GM20000 (cell line): ENCODE measurements around the gene ZFHX3.

Source experiments
- DNase-seq: peaks from one replicate; pipeline ENCODE4 v3.0.0; 2012; ENCODE audit warnings: low spot score
- TF ChIP-seq, protein P1 (sequence below): IDR thresholded peaks from 2 replicates; pipeline ENCODE4 v1.5.1; 2012; ENCODE audit warnings: mild to moderate bottlenecking, control low read depth; ENCODE audit errors: extremely low read depth, missing control alignments

The ZFHX3 gene

DNA sequence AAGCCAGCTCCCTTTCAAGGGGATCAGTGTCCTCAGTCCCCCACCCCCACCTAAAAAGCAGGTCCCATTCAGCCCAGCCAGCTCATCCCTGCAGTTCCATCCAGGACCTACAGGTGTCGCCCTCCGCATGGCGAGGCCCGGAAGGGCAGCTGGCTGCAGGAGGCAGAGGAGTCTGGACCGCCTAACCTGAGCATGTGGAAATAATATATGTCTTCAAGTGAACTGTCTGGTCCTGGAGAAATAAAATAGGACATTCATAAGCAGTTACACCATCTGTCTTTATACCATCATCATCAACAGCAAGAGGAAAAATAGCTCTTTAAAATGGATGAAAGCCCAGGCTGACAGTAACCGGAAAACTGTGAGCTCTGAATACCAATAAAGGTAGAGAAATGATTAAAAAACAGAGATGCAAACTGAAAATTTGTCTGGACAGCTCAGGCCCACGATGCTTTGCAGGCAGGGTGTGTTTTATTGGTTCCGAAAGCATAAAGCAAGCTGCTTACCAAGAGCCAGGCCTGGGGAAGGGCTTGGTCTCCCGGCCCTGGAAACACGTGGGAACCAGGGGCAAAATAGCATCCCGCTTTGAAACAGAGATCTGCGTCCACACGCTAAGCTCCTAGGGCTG is 215.2 kb downstream of the ZFHX3 start:
- TF ChIP-seq, protein P1, sequence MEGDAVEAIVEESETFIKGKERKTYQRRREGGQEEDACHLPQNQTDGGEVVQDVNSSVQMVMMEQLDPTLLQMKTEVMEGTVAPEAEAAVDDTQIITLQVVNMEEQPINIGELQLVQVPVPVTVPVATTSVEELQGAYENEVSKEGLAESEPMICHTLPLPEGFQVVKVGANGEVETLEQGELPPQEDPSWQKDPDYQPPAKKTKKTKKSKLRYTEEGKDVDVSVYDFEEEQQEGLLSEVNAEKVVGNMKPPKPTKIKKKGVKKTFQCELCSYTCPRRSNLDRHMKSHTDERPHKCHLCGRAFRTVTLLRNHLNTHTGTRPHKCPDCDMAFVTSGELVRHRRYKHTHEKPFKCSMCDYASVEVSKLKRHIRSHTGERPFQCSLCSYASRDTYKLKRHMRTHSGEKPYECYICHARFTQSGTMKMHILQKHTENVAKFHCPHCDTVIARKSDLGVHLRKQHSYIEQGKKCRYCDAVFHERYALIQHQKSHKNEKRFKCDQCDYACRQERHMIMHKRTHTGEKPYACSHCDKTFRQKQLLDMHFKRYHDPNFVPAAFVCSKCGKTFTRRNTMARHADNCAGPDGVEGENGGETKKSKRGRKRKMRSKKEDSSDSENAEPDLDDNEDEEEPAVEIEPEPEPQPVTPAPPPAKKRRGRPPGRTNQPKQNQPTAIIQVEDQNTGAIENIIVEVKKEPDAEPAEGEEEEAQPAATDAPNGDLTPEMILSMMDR: peak; percentile 99
- DNase-seq: peak; percentile 78

DNA sequence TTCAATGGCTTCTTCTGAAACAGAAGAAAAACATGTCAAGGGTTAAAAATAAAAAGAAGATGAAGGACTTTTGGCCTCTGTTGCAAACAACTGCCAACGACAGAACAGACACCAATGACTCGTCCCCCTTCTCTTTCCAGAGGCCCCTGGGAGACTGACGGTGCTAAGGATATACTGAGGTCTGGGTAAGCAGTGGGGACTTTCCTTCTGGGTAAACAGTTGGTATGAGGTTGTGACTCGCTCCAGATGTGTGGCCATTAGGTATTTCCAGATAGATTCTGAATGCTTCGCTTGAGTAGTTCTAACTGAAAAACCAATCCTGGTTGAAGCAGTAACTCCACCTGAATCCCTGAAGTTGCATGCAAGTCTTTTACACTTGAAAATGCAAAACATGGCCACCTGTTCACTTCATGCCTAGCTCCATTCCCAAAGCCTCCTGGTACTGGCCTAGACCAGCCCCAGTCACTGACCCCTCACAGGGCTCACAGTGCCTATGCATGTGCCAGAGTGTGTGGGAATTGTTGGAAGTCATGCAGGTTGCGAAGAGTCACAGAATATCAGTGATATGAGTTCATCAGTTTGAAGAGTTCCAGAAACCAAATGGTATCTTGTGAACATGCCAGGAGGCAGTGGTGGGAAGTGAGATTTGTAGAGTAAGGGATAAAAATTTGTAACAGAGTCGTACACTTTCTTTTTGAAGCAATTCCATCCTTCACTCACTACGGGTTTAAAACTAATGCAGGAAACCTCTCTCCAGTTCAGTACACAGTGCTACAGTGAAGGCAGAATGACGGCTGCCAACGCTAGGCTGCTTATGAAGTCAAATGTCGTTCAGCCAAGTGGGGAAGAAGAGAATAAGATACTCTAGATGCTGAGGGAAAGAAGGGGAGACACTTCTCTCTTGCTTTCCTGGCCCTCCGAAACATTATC is 217.8 kb downstream of the ZFHX3 start:
- no peak for DNase-seq
- TF ChIP-seq, protein P1: no peak

DNA sequence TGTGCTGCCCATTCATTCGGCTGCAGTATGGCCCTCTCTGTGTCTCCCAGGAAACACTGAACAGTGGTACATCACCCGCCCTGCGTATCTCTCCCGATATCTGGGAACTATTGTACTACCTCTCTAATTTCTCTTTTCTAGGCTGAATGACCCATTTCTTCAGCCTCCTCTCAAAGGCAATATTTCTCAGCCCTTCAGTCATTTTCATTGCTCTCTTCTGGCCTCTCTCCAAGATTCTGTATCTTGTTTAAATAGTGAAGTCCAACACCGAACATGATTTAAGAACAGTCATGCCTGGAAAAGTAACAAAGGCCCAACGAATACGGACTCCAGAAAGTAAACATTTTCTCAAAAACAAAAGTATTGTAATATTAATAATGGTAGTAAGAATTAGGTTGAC is 220.1 kb downstream of the ZFHX3 start:
- TF ChIP-seq, protein P1: no peak
- DNase-seq: no peak

- TF ChIP-seq, protein P1: no peak
- no peak for DNase-seq
Observed at GRCh38 chr16:72825912-72826621, 221.9 kb downstream of the ZFHX3 start.

GRCh38 chr16:72824761-72825160 is 223.2 kb downstream of the ZFHX3 start:
- TF ChIP-seq, protein P1: no peak

DNA sequence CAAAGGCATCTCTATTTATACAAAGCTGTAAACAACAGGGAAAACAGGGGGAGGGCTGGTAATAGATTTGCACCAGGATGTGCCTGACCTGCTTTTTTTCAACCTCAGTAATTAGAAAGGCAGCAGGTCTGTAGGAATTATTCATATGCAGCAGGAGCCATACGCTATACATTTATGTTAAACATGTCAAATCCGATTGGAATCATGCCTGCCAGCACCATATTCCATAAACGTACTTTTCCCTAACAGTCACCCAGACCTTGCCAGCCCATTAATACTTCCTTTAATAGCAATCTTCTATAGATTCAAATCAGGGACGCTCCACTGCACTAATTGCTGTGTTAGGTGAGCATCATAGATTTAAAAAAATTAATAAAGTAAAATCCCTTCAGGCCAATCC is 223.9 kb downstream of the ZFHX3 start:
- DNase-seq: no peak
- TF ChIP-seq, protein P1: no peak

More at GRCh38 chr16:72824761-72825160, 223.2 kb downstream of the ZFHX3 start:
- DNase-seq: no peak
